ENCODE results near the gene SLCO1C1.

Gene SLCO1C1

GRCh38 chr12:20798554-20798953 is 103.4 kb downstream of the SLCO1C1 start:
- peak; percentile 40 for DNase-seq

DNA sequence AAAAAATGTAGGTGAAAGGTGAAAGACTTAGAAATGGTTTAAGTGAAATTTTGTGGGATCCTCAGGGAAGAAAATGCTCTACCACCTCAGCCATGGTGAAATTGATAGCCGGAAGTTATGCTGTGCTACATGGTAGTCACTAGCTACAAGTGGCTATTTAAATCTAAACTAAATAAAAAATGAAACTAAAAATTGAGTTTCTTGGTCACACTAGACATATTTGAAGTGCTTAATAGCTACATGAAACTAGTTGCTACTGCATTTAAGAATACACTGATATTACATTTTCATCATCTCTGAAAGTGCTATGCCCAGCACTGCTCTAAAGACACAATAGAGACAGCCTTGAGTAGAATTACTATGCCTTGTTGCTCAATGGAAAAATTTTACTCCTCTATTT is 105.0 kb downstream of the SLCO1C1 start:
- DNase-seq: no peak

- DNase-seq: no peak
Measured at GRCh38 chr12:20801035-20801434, 105.9 kb downstream of the SLCO1C1 start.

Measured in NCI-H69 (cell line).